Measurements from ENCODE around the gene SBF2. TPM values are rescaled to one million over a fixed set of nuclear protein-coding genes. Genes with fewer than 3 reads are reported as not detected.

SBF2 gene
- total RNA-seq, 1 donor from 2014 or later = 26.2 TPM

- TF ChIP-seq CTCF (conservative IDR thresholded peaks at IDR 0.05; ENCODE audit: low read depth, low read length) = no peak
- H3K4me3 ChIP-seq (ENCODE audit: low read depth, low read length) = no peak overlapping the region
- DNase-seq (ENCODE audit: low read depth) = no peak
These were observed 561.6 kb downstream of the SBF2 start for GRCh38 chr11:9732453-9732852.

- TF ChIP-seq CTCF (conservative IDR thresholded peaks at IDR 0.05; ENCODE audit: low read depth, low read length) = no peak
- DNase-seq (ENCODE audit: low read depth) = no peak
- no peak overlapping the region for H3K4me3 ChIP-seq (ENCODE audit: low read depth, low read length)
These were observed 562.8 kb downstream of the SBF2 start for GRCh38 chr11:9731256-9731655.

Other genes starting within 250 kb of the SBF2 start
- 41.2 and 74.2 TPM in 2 replicates for gene ADM, start 10.9 kb upstream of the SBF2 start, total RNA-seq
- 5.4 and 7.1 TPM in 2 replicates for gene AMPD3, start 161.0 kb upstream of the SBF2 start, total RNA-seq
- 18.2 and 21.7 TPM in 2 replicates for gene RNF141, start 247.0 kb upstream of the SBF2 start, total RNA-seq

Measured in epithelial cell of proximal tubule (primary cell).